ENCODE data around the gene DAP.

DAP gene

DNA sequence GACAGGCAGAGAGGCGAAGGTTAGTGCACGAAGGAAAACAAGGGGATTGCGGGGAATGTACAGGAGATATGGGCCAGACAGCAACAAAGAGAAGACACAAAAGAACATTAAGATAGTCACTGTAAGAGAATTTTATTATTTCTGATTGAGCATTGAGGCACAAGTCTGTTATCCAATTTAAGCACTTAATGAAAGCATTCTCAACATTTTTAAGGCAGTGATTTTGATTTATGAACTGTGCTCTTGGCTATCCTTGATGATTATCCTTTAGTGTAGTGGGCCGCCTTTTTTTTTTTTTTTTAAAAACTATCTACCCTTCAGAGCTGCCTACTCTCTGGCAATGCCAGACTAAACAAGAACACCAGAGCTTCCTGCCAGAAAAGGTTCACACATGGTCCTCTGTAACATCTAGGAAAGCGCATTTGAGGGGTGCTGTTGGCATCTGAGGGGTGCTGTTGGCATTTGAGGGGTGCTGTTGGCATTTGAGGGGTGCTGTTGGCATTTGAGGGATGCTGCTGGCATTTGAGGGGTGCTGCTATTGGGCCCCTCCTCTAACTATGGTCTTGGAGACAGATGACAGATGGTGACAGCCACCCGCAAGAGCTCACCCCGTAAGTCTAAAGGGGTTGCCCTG is 3.0 kb downstream of the DAP start:
- peaks cover 9% of the 10 kb centered on the region for H3K36me3 ChIP-seq (ENCODE audit: control insufficient read depth, insufficient read depth, low read length)
- TF ChIP-seq, protein P1, sequence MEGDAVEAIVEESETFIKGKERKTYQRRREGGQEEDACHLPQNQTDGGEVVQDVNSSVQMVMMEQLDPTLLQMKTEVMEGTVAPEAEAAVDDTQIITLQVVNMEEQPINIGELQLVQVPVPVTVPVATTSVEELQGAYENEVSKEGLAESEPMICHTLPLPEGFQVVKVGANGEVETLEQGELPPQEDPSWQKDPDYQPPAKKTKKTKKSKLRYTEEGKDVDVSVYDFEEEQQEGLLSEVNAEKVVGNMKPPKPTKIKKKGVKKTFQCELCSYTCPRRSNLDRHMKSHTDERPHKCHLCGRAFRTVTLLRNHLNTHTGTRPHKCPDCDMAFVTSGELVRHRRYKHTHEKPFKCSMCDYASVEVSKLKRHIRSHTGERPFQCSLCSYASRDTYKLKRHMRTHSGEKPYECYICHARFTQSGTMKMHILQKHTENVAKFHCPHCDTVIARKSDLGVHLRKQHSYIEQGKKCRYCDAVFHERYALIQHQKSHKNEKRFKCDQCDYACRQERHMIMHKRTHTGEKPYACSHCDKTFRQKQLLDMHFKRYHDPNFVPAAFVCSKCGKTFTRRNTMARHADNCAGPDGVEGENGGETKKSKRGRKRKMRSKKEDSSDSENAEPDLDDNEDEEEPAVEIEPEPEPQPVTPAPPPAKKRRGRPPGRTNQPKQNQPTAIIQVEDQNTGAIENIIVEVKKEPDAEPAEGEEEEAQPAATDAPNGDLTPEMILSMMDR (IDR thresholded peaks at IDR 0.05; ENCODE audit: insufficient read depth, low read length, poor library complexity, severe bottlenecking), result no peak
- DNase-seq (ENCODE audit: extremely low read depth, insufficient read length), result no peak
- H3K27me3 ChIP-seq (replicated peaks; ENCODE audit: control insufficient read depth, insufficient read depth, low read length), result no peaks in the 10 kb centered on the region
- H3K4me3 ChIP-seq (replicated peaks; ENCODE audit: low read depth, low read length), result no peak overlapping the region

DNA sequence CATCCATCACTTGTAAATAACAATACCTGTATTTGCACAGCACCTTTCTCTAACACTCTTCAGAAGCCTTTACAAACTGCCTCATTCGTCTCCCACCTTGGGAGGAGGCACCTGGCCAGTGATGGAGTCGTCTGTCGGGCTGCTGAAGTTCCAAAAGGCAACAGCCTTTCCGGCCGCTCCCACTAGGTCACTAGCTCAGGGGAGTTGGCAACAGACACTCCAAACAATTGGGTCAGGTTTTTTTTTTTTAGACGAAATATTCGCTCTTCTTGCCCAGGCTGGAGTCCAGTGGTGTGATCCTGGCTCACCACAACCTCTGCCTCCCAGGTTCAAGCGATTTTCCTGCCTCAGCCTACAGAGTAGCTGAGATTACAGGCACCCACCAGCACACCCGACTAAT is 4.0 kb downstream of the DAP start:
- Histone ChIP-seq H3K4me3 (replicated peaks; ENCODE audit: low read depth, low read length) (no peak overlapping the region), H3K27me3 (replicated peaks; ENCODE audit: control insufficient read depth, insufficient read depth, low read length) (no peaks in the 10 kb centered on the region), H3K36me3 (ENCODE audit: control insufficient read depth, insufficient read depth, low read length) (peaks cover 11% of the 10 kb centered on the region)
- DNase-seq (ENCODE audit: extremely low read depth, insufficient read length), result no peak
- TF ChIP-seq, protein P1 (IDR thresholded peaks at IDR 0.05; ENCODE audit: insufficient read depth, low read length, poor library complexity, severe bottlenecking), result no peak

GRCh38 chr5:10756549-10756948 is 4.5 kb downstream of the DAP start:
- no peak overlapping the region for H3K4me3 ChIP-seq (replicated peaks; ENCODE audit: low read depth, low read length)
- TF ChIP-seq, protein P1 (IDR thresholded peaks at IDR 0.05; ENCODE audit: insufficient read depth, low read length, poor library complexity, severe bottlenecking), result no peak
- H3K27me3 ChIP-seq (replicated peaks; ENCODE audit: control insufficient read depth, insufficient read depth, low read length), result no peaks in the 10 kb centered on the region
- peak; percentile 38 for DNase-seq (ENCODE audit: extremely low read depth, insufficient read length)
- H3K36me3 ChIP-seq (ENCODE audit: control insufficient read depth, insufficient read depth, low read length), result peaks cover 11% of the 10 kb centered on the region

GRCh38 chr5:10753178-10753577 is 7.9 kb downstream of the DAP start:
- no peak for DNase-seq (ENCODE audit: extremely low read depth, insufficient read length)
- peaks cover 17% of the 10 kb centered on the region for H3K36me3 ChIP-seq (ENCODE audit: control insufficient read depth, insufficient read depth, low read length)
- TF ChIP-seq, protein P1 (IDR thresholded peaks at IDR 0.05; ENCODE audit: insufficient read depth, low read length, poor library complexity, severe bottlenecking), result no peak
- no peak overlapping the region for H3K4me3 ChIP-seq (replicated peaks; ENCODE audit: low read depth, low read length)
- no peaks in the 10 kb centered on the region for H3K27me3 ChIP-seq (replicated peaks; ENCODE audit: control insufficient read depth, insufficient read depth, low read length)

DNA sequence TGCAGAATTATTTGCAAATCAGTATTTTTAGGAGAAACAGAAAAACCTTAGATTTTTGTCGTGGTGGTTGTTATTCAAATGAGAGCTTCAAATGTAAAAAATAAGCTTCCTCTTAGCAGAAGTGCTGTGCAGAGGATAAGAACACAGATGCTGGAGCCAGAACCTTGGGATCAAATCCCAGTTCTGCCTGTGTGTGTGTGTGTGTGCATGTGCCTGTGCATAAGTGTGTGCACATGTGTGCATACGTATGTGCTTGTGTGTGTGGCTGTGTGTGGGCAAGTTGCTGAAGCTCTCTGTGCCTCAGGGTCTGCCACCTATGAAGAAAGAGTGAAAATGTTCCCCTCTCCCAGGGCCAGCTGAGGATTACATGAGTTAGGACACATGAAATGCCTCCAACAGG is 8.6 kb downstream of the DAP start:
- Histone ChIP-seq H3K36me3 (ENCODE audit: control insufficient read depth, insufficient read depth, low read length) (peaks cover 18% of the 10 kb centered on the region), H3K4me3 (replicated peaks; ENCODE audit: low read depth, low read length) (no peak overlapping the region), H3K27me3 (replicated peaks; ENCODE audit: control insufficient read depth, insufficient read depth, low read length) (no peaks in the 10 kb centered on the region)
- DNase-seq (ENCODE audit: extremely low read depth, insufficient read length), result no peak
- TF ChIP-seq, protein P1 (IDR thresholded peaks at IDR 0.05; ENCODE audit: insufficient read depth, low read length, poor library complexity, severe bottlenecking), result no peak

DNA sequence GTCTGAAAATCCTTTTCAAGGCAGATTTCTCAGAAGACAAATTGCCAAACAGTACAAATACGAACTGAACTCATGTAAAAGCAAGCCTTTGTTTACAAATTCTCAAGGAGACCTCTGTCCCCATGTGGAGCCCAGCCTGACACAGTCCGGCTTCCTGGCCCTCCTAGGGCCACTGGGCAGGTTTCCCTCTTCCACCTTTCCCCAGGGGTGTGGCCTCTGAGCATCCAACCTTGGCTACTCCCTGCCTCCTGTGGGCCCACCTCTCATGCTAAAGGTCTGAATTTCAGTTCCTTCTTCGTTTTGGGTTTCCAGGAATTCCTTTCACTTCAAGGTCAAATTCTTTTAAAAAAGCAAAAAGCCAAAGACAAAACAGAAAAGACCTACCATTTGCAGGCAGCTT is 10.1 kb downstream of the DAP start:
- DNase-seq (ENCODE audit: extremely low read depth, insufficient read length), result no peak
- Histone ChIP-seq H3K4me3 (replicated peaks; ENCODE audit: low read depth, low read length) (no peak overlapping the region), H3K27me3 (replicated peaks; ENCODE audit: control insufficient read depth, insufficient read depth, low read length) (no peaks in the 10 kb centered on the region), H3K36me3 (ENCODE audit: control insufficient read depth, insufficient read depth, low read length) (peaks cover 25% of the 10 kb centered on the region)
- TF ChIP-seq, protein P1 (IDR thresholded peaks at IDR 0.05; ENCODE audit: insufficient read depth, low read length, poor library complexity, severe bottlenecking), result no peak
